Measurements from ENCODE around the gene POLDIP2. TPM values are rescaled to one million over a fixed set of nuclear protein-coding genes. Genes with fewer than 3 reads are reported as not detected.

Gene POLDIP2
- total and polyA plus RNA-seq, 7 experiments from 2014 or later, result 27.9 to 89.3 (median 31.1) TPM

GRCh38 chr17:28326114-28326513, 31.2 kb downstream of the POLDIP2 start:
- Histone ChIP-seq H3K4me1 (ENCODE audit: control insufficient read depth in 2 of 2, insufficient read depth in 2 of 2, low read length in 2 of 2) (no peaks in the 10 kb centered on the region), H3K27ac (ENCODE audit: low read depth, low read length) (no peak overlapping the region), H3K36me3 (ENCODE audit: control insufficient read depth in 2 of 3, insufficient read depth in 3 of 3, low read length in 3 of 3) (peaks cover 3 to 33% (median 3%) of the 10 kb centered on the region in 3 experiments), H3K27me3 (ENCODE audit: control insufficient read depth in 2 of 2, insufficient read depth in 2 of 2, low read length in 2 of 2) (no peaks in the 10 kb centered on the region), H3K9me3 (ENCODE audit: control insufficient read depth in 2 of 3, low read length in 3 of 3) (no peaks in the 10 kb centered on the region), H3K4me3 (ENCODE audit: low read length) (no peak overlapping the region)
- intact Hi-C loops (cut with micrococcal nuclease), result no loop called here
- Mint-ChIP-seq H3K4me1 (peaks cover 0 to 21% (median 0%) of the 10 kb centered on the region in 7 donors), H3K36me3 (peaks cover 0 to 18% (median 5%) of the 10 kb centered on the region in 5 donors), H3K27ac (peak overlapping the region in 1 of 9 donors; percentile 56), H3K4me3 (no peak overlapping the region), H3K27me3 (no peaks in the 10 kb centered on the region), H3K9me3 (peaks cover 0 to 1% (median 0%) of the 10 kb centered on the region in 11 donors)
- ChIA-PET CTCF (no interaction called here), POLR2A (no interaction called here)
- no peak for DNase-seq
- ATAC-seq, result no peak

GRCh38 chr17:28325211-28325610, 32.1 kb downstream of the POLDIP2 start:
- no peak for DNase-seq
- ChIA-PET POLR2A (no interaction called here), CTCF (no interaction called here)
- no peaks in the 10 kb centered on the region for H3K4me1 ChIP-seq (ENCODE audit: control insufficient read depth in 2 of 2, insufficient read depth in 2 of 2, low read length in 2 of 2)
- no peaks in the 10 kb centered on the region for H3K27me3 Mint-ChIP-seq
- peaks cover 0 to 24% (median 3%) of the 10 kb centered on the region in 3 experiments for H3K36me3 ChIP-seq (ENCODE audit: control insufficient read depth in 2 of 3, insufficient read depth in 3 of 3, low read length in 3 of 3)
- ATAC-seq, result no peak
- no peak overlapping the region for H3K27ac Mint-ChIP-seq
- no peak overlapping the region for H3K27ac ChIP-seq (ENCODE audit: low read depth, low read length)
- no peaks in the 10 kb centered on the region for H3K9me3 ChIP-seq (ENCODE audit: control insufficient read depth in 2 of 3, low read length in 3 of 3)
- H3K4me3 ChIP-seq (ENCODE audit: low read length), result no peak overlapping the region
- no peaks in the 10 kb centered on the region for H3K27me3 ChIP-seq (ENCODE audit: control insufficient read depth in 2 of 2, insufficient read depth in 2 of 2, low read length in 2 of 2)
- H3K4me1 Mint-ChIP-seq, result peaks cover 0 to 30% (median 4%) of the 10 kb centered on the region in 7 donors
- no peak overlapping the region for H3K4me3 Mint-ChIP-seq
- H3K36me3 Mint-ChIP-seq, result peaks cover 0 to 18% (median 5%) of the 10 kb centered on the region in 5 donors
- H3K9me3 Mint-ChIP-seq, result peaks cover 0 to 1% (median 0%) of the 10 kb centered on the region in 11 donors
- intact Hi-C loops (cut with micrococcal nuclease), result no loop called here

GRCh38 chr17:28324781-28325180, 32.5 kb downstream of the POLDIP2 start:
- Histone ChIP-seq H3K4me3 (ENCODE audit: low read length) (no peak overlapping the region), H3K27me3 (ENCODE audit: control insufficient read depth in 2 of 2, insufficient read depth in 2 of 2, low read length in 2 of 2) (no peaks in the 10 kb centered on the region), H3K9me3 (ENCODE audit: control insufficient read depth in 2 of 3, low read length in 3 of 3) (no peaks in the 10 kb centered on the region), H3K36me3 (ENCODE audit: control insufficient read depth in 2 of 3, insufficient read depth in 3 of 3, low read length in 3 of 3) (peaks cover 0 to 23% (median 3%) of the 10 kb centered on the region in 3 experiments), H3K4me1 (ENCODE audit: control insufficient read depth in 2 of 2, insufficient read depth in 2 of 2, low read length in 2 of 2) (peaks cover 0 to 3% of the 10 kb centered on the region in 2 donors), H3K27ac (ENCODE audit: low read depth, low read length) (no peak overlapping the region)
- POLR2A ChIA-PET, result no interaction called here
- Mint-ChIP-seq H3K36me3 (peaks cover 0 to 18% (median 5%) of the 10 kb centered on the region in 5 donors), H3K4me3 (no peak overlapping the region), H3K27ac (no peak overlapping the region), H3K9me3 (peaks cover 0 to 1% (median 0%) of the 10 kb centered on the region in 11 donors), H3K27me3 (no peaks in the 10 kb centered on the region), H3K4me1 (peaks cover 0 to 34% (median 9%) of the 10 kb centered on the region in 7 donors)
- CTCF ChIA-PET, result no interaction called here
- intact Hi-C loops (cut with micrococcal nuclease), result no loop called here
- ATAC-seq, result no peak
- DNase-seq, result no peak

GRCh38 chr17:28324267-28324745, 33.0 kb downstream of the POLDIP2 start:
- H3K36me3 ChIP-seq (ENCODE audit: control insufficient read depth in 2 of 3, insufficient read depth in 3 of 3, low read length in 3 of 3), result peaks cover 0 to 21% (median 2%) of the 10 kb centered on the region in 3 experiments
- no peak overlapping the region for H3K27ac ChIP-seq (ENCODE audit: low read depth, low read length)
- no peak for ATAC-seq
- Mint-ChIP-seq H3K27me3 (no peaks in the 10 kb centered on the region), H3K36me3 (peaks cover 0 to 18% (median 5%) of the 10 kb centered on the region in 5 donors), H3K9me3 (peaks cover 0 to 1% (median 0%) of the 10 kb centered on the region in 11 donors), H3K27ac (no peak overlapping the region), H3K4me1 (peaks cover 0 to 36% (median 12%) of the 10 kb centered on the region in 7 donors), H3K4me3 (no peak overlapping the region)
- no peaks in the 10 kb centered on the region for H3K27me3 ChIP-seq (ENCODE audit: control insufficient read depth in 2 of 2, insufficient read depth in 2 of 2, low read length in 2 of 2)
- H3K9me3 ChIP-seq (ENCODE audit: control insufficient read depth in 2 of 3, low read length in 3 of 3), result no peaks in the 10 kb centered on the region
- DNase-seq, result no peak
- H3K4me3 ChIP-seq (ENCODE audit: low read length), result no peak overlapping the region
- intact Hi-C loops (cut with micrococcal nuclease), result no loop called here
- peaks cover 3 to 7% of the 10 kb centered on the region in 2 donors for H3K4me1 ChIP-seq (ENCODE audit: control insufficient read depth in 2 of 2, insufficient read depth in 2 of 2, low read length in 2 of 2)
- POLR2A ChIA-PET, result no interaction called here
- CTCF ChIA-PET, result no interaction called here

GRCh38 chr17:28320215-28321061, 36.9 kb downstream of the POLDIP2 start:
- Mint-ChIP-seq H3K27me3 (no peaks in the 10 kb centered on the region), H3K36me3 (no peaks in the 10 kb centered on the region), H3K9me3 (peaks cover 0 to 1% (median 0%) of the 10 kb centered on the region in 11 donors), H3K27ac (peak overlapping the region in 6 of 9 donors; percentile 6 to 78 (median 38)), H3K4me3 (peak overlapping the region; percentile 77 to 97 (median 91)), H3K4me1 (peaks cover 9 to 46% (median 21%) of the 10 kb centered on the region in 7 donors)
- DNase-seq, result no peak
- Histone ChIP-seq H3K4me1 (ENCODE audit: control insufficient read depth in 2 of 2, insufficient read depth in 2 of 2, low read length in 2 of 2) (peaks cover 11 to 12% of the 10 kb centered on the region in 2 donors), H3K4me3 (ENCODE audit: low read length) (no peak overlapping the region), H3K9me3 (ENCODE audit: control insufficient read depth in 2 of 3, low read length in 3 of 3) (no peaks in the 10 kb centered on the region), H3K27ac (ENCODE audit: low read depth, low read length) (no peak overlapping the region), H3K36me3 (ENCODE audit: control insufficient read depth in 2 of 3, insufficient read depth in 3 of 3, low read length in 3 of 3) (no peaks in the 10 kb centered on the region), H3K27me3 (ENCODE audit: control insufficient read depth in 2 of 2, insufficient read depth in 2 of 2, low read length in 2 of 2) (no peaks in the 10 kb centered on the region)
- ChIA-PET CTCF (interaction anchor here (0.5 to 0.6 kb wide), 2 partner anchors 39 to 114 kb away, joined by 3 to 6 read pairs; no protein-coding TSS in a partner anchor), POLR2A (interaction anchor here (0.6 to 1.2 kb wide), 2 partner anchors 15 to 334 kb away, joined by 3 to 8 read pairs; partner anchors contain the start of genes IFT20 and TNFAIP1)
- ATAC-seq, result no peak
- intact Hi-C loops (cut with micrococcal nuclease), result no loop called here

GRCh38 chr17:28319598-28319935, 37.8 kb downstream of the POLDIP2 start:
- no peak for ATAC-seq
- Mint-ChIP-seq H3K4me1 (peaks cover 9 to 40% (median 21%) of the 10 kb centered on the region in 7 donors), H3K9me3 (peaks cover 0 to 1% (median 0%) of the 10 kb centered on the region in 11 donors), H3K27me3 (no peaks in the 10 kb centered on the region), H3K27ac (peak overlapping the region in 8 of 9 donors; percentile 6 to 90 (median 76)), H3K36me3 (no peaks in the 10 kb centered on the region), H3K4me3 (peak overlapping the region; percentile 77 to 97 (median 91))
- CTCF ChIA-PET, result interaction anchor here (0.6 to 1.1 kb wide), 3 partner anchors 17 to 97 kb away, joined by 3 to 4 read pairs (median 3); no protein-coding TSS in a partner anchor
- no peaks in the 10 kb centered on the region for H3K9me3 ChIP-seq (ENCODE audit: control insufficient read depth in 2 of 3, low read length in 3 of 3)
- no peaks in the 10 kb centered on the region for H3K27me3 ChIP-seq (ENCODE audit: control insufficient read depth in 2 of 2, insufficient read depth in 2 of 2, low read length in 2 of 2)
- no peaks in the 10 kb centered on the region for H3K36me3 ChIP-seq (ENCODE audit: control insufficient read depth in 2 of 3, insufficient read depth in 3 of 3, low read length in 3 of 3)
- POLR2A ChIA-PET, result interaction anchor here (1.2 to 2.2 kb wide), 2 partner anchors 16 to 65 kb away, joined by 6 to 8 read pairs; partner anchors contain the start of genes IFT20 and TNFAIP1
- intact Hi-C loops (cut with micrococcal nuclease), result loop anchor here (1.0 to 10.0 kb wide), 11 partner anchors 16 to 633 kb away; partner anchors contain the start of genes IFT20 (in 2 of the 2), POLDIP2 (in 2 of the 2), TNFAIP1 (in 2 of the 2) and LYRM9 (in 1 of the 2)
- peak overlapping the region; percentile 69 for H3K4me3 ChIP-seq (ENCODE audit: low read length)
- H3K4me1 ChIP-seq (ENCODE audit: control insufficient read depth in 2 of 2, insufficient read depth in 2 of 2, low read length in 2 of 2), result peaks cover 11 to 12% of the 10 kb centered on the region in 2 donors
- no peak for DNase-seq
- peak overlapping the region; percentile 64 for H3K27ac ChIP-seq (ENCODE audit: low read depth, low read length)
